Ramos (cell line): ENCODE data around the gene PSMC2.

Source experiments
- in situ Hi-C: fragments of 300-500 bp; cut with MboI; formaldehyde crosslinking; loops from one replicate; pipeline ENCODE4 v1.14.3; 2022; ENCODE audit warnings: low sequenced_read_pairs; ENCODE audit not compliant: unreplicated experiment

Gene PSMC2

GRCh38 chr7:103347507-103348267, at the start of gene PSMC2:
TSS of gene PSMC2 (plus strand) at chr7:103347643. CDS start at chr7:103347712, 69 bp downstream.
- in situ Hi-C loops = no loop called here

- in situ Hi-C loops = loop anchor here (10.0 to 25.0 kb wide), 2 partner anchors 107 to 864 kb away; no protein-coding TSS in a partner anchor
Measured at GRCh38 chr7:103297837-103298179, 49.6 kb upstream of the PSMC2 start.

GRCh38 chr7:103299660-103300059, 47.8 kb upstream of the PSMC2 start:
- in situ Hi-C loops = loop anchor here (10.0 to 25.0 kb wide), 2 partner anchors 105 to 863 kb away; no protein-coding TSS in a partner anchor

- in situ Hi-C loops = no loop called here
Measured at GRCh38 chr7:103301441-103301840, 46.0 kb upstream of the PSMC2 start.

GRCh38 chr7:103307503-103308231, 39.8 kb upstream of the PSMC2 start:
- in situ Hi-C loops = no loop called here

GRCh38 chr7:103314852-103315251, 32.6 kb upstream of the PSMC2 start:
- in situ Hi-C loops = no loop called here

GRCh38 chr7:103316380-103316941, 31.0 kb upstream of the PSMC2 start:
- in situ Hi-C loops = no loop called here

- in situ Hi-C loops = no loop called here
Measured at GRCh38 chr7:103317009-103317408, 30.4 kb upstream of the PSMC2 start.

- in situ Hi-C loops = no loop called here
Measured at GRCh38 chr7:103325744-103326143, 21.7 kb upstream of the PSMC2 start.

- in situ Hi-C loops = no loop called here
Measured at GRCh38 chr7:103336761-103337160, 10.7 kb upstream of the PSMC2 start.

GRCh38 chr7:103338864-103339263, 8.6 kb upstream of the PSMC2 start:
- in situ Hi-C loops = no loop called here

GRCh38 chr7:103341466-103341865, 6.0 kb upstream of the PSMC2 start:
- in situ Hi-C loops = no loop called here

GRCh38 chr7:103343332-103343731, 4.1 kb upstream of the PSMC2 start:
- in situ Hi-C loops = no loop called here

GRCh38 chr7:103343758-103344452, 3.5 kb upstream of the PSMC2 start:
- in situ Hi-C loops = no loop called here

GRCh38 chr7:103344453-103345149, 2.8 kb upstream of the PSMC2 start, which contains the start of gene DNAJC2:
TSS of gene DNAJC2 (minus strand) at chr7:103344767. CDS start at chr7:103344622, 145 bp downstream.
- in situ Hi-C loops = no loop called here

GRCh38 chr7:103346396-103346795, 1.0 kb upstream of the PSMC2 start:
- in situ Hi-C loops = no loop called here

GRCh38 chr7:103348452-103348851, 1.0 kb downstream of the PSMC2 start:
- in situ Hi-C loops = no loop called here

- in situ Hi-C loops = no loop called here
Measured at GRCh38 chr7:103348959-103349358, 1.5 kb downstream of the PSMC2 start.

GRCh38 chr7:103349805-103350204, 2.4 kb downstream of the PSMC2 start:
- in situ Hi-C loops = no loop called here

GRCh38 chr7:103369432-103369831, 22.0 kb downstream of the PSMC2 start:
- in situ Hi-C loops = no loop called here
